GM12865 (cell line): ENCODE results near the gene ACIN1.

Experiments
- DNase-seq: peaks from one replicate; pipeline ENCODE4 v3.0.0; 2010; ENCODE audit warnings: low read depth
- H3K4me3 ChIP-seq: 2 replicates; pipeline ENCODE4 v1.5.1; 2011; ENCODE audit warnings: mild to moderate bottlenecking, low read depth, low read length, control low read depth
- TF ChIP-seq, protein P1 (sequence below): IDR thresholded peaks from 2 replicates; pipeline ENCODE4 v1.5.1; 2011; ENCODE audit warnings: low read length, control low read depth, low read depth, inconsistent platforms; ENCODE audit not compliant: insufficient read depth; ENCODE audit errors: missing control alignments

Gene ACIN1

DNA sequence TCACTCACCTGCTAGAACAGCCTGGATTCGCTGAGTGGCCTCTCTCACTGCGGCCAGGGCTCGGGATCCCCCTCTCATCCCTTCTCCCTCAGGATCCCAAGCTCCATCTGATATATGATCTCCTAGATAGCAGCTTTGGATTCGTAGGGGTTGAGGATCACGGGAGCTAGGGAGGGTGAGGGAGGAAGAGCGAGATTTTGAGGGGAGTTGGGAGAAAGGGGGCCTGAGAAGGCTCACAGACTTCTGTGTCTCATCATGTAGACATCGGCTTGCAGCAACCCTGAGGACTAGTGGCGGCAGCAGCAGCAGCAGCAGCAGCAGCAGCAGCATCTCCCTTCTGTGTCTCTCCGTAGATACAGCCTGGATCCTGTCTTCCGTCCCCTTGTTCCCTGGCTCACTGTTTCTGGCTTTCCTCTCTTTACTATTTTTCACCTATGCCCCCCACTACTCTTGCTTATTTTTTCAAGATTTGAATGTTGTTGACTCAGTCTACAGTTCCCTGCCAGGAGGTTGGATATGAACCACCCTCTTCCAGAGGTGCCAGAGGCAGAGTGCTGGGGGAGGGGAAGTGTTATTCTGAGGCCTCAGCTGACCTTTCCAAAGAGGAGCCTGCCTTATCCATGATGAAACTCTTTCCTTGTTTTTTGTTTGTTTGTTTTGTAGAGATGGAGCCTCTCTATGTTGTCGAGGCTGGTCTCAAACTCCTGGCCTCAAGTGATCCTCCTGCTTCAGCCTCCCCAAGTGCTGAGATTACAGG is 9.8 kb upstream of the ACIN1 start, which contains the start of gene CIROP:
Gene CIROP (minus strand): TSS at position 399 of the 757 bp plus-strand sequence. CDS start 69 bp downstream, at position 330.
- DNase-seq: no peak
- TF ChIP-seq, protein P1, sequence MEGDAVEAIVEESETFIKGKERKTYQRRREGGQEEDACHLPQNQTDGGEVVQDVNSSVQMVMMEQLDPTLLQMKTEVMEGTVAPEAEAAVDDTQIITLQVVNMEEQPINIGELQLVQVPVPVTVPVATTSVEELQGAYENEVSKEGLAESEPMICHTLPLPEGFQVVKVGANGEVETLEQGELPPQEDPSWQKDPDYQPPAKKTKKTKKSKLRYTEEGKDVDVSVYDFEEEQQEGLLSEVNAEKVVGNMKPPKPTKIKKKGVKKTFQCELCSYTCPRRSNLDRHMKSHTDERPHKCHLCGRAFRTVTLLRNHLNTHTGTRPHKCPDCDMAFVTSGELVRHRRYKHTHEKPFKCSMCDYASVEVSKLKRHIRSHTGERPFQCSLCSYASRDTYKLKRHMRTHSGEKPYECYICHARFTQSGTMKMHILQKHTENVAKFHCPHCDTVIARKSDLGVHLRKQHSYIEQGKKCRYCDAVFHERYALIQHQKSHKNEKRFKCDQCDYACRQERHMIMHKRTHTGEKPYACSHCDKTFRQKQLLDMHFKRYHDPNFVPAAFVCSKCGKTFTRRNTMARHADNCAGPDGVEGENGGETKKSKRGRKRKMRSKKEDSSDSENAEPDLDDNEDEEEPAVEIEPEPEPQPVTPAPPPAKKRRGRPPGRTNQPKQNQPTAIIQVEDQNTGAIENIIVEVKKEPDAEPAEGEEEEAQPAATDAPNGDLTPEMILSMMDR: no peak
- H3K4me3 ChIP-seq: no peak within 1 kb of the TSS

DNA sequence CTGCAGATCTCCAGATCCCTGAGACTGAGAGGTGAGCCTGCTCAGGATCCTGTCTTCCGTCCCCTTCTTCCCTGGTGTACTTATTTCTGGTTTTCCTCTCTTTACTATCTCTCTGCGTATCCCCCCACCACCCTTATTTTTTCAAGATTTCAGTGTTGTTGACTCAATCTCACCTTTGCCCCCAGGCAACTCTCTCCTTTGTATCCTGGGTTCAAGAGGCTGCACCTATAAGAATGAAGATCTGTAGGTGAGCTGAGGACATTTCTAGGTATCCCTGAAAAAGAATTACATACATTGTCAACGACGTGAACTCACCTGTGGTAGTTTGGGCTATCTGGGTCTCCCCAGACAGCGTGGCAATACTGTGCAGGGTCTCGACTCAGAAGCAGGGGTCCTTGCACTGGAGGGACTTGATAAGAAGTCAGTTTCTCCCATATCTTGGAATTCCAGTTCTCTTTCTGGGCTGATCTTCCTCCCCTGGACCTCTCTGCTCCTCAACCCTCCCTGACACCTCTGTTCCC is 9.2 kb upstream of the ACIN1 start:
- H3K4me3 ChIP-seq: no peak overlapping the region
- no peak for DNase-seq
- TF ChIP-seq, protein P1: no peak

DNA sequence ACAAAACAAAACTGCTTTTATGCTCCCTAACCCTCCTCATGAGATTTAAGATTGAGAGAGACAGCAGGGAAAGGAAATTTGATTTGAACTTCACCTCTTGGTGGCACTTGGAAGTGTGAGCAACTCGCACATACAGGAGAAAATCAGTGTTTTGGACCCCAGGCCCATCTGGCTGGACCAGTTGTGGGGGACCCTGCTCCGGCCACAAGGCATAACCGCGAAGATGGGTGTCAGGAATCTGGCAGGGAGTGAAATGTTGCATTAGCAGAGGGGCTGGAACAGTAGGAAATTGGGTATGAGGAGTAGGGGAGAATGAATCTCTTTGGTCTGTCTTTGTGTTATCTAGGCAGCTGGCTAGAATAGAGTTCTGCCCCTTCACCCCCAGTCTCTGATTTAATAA is 8.6 kb upstream of the ACIN1 start:
- TF ChIP-seq, protein P1: no peak
- no peak overlapping the region for H3K4me3 ChIP-seq
- DNase-seq: no peak

DNA sequence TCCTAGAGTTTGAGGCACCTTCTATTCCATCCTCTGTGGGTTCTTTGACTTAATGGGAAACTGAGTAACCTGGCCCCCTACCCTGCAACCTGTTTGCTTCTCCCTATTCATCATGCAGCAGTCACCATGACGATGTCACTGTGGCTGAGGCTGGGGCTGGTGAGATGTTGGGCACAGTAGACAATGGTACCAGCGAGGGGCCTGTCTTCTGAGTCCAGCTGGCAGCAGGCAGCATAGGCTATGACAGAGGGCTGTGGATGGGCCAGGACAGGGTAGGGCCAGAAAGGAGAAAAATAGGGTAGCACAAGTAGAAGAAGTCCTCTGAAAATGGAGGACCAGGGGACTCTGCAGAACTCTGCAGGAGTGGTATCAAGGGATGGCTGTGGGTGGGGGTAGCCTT is 7.9 kb upstream of the ACIN1 start:
- DNase-seq: no peak
- H3K4me3 ChIP-seq: no peak overlapping the region
- TF ChIP-seq, protein P1: no peak

DNA sequence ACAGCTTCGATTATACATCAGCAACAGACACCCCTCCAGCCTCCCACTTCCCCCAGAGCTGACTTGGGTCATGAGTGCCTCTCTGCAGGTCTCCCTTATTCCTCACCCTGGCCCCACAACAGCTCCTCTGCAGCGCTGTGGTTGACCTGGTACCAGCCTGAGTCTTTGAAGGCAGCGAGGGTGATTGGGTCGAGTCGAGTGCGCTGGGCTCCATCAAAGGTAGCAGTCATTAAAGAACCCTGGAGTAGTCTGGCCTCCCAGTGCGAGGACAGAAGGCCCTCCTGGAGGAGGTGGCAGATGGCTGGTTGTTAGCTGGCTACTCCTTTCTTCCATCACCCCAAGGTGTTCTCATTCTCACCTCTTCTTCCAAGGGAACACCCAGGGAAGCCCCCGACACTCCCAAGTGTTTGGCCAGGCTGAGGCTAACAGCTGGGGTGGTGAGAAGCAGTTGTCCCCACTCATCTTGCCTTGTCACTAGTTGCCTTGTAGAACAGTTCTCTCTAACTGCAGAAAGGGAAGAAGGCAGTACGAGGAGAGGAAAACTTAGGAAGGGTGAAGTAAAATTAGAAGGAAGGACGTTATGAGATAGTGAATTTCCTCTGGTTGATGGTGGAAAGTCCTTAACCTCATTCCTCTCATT is 7.2 kb upstream of the ACIN1 start:
- TF ChIP-seq, protein P1: no peak
- DNase-seq: no peak
- no peak overlapping the region for H3K4me3 ChIP-seq

DNA sequence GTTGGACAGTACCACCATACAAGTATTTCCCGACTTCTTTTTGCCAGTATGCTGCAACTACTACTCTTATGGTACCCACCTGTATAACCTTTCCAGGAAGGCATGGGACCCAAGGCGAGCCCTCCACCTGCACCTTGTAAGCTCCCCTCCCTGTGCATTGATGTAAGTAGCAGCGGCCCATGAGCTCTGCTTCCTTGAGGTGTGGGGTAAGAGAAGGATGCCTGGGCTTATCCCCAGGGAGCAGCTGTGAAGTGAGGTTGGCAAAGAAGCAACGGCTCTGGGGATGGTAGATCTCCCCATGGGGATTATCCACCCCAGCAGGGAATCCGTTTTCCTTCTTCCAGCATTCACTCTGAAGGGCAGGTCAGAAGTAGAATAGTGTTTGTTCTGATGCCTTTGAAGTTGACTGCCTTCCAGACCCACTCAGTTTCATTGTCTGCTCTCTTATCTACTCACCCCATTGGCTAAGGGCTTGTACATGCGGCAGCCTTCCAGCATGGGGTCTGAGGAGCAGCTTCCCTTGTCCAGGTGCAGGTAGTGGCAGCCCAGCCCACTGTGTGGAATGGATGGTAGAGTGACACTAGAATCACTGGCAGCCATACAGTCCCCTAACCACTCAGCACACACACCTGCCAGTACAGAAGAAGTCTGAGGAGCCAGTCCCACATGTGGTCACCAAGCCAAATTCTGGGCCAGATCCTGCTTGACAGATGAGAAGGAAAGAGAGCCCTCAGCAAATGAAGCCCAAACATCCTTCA is 6.5 kb upstream of the ACIN1 start:
- DNase-seq: no peak
- TF ChIP-seq, protein P1: no peak
- H3K4me3 ChIP-seq: no peak overlapping the region
